Measurements from ENCODE around the gene DDX3X.
"Not testable (repeated sequence)": the region's sequence is repeated elsewhere in the genome, so short reads cannot be mapped to it uniquely, and the experiment has no call there.

Gene DDX3X
- 694 to 1,126 reads per million in 2 donors for total RNA-seq

DNA sequence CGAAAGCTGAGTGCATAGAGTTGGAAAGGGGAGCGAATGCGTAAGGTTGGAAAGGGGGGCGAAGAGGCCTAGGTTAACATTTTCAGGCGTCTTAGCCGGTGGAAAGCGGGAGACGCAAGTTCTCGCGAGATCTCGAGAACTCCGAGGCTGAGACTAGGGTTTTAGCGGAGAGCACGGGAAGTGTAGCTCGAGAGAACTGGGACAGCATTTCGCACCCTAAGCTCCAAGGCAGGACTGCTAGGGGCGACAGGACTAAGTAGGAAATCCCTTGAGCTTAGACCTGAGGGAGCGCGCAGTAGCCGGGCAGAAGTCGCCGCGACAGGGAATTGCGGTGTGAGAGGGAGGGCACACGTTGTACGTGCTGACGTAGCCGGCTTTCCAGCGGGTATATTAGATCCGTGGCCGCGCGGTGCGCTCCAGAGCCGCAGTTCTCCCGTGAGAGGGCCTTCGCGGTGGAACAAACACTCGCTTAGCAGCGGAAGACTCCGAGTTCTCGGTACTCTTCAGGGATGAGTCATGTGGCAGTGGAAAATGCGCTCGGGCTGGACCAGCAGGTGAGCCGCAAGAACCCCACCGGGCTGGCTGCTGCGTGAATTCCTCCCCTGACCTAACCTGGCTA is at the start of gene DDX3X:
Gene DDX3X (plus strand): TSS at position 419 of the 619 bp plus-strand sequence. CDS start 91 bp downstream, at position 510.
- DNase-seq, result peak; percentile 70

DNA sequence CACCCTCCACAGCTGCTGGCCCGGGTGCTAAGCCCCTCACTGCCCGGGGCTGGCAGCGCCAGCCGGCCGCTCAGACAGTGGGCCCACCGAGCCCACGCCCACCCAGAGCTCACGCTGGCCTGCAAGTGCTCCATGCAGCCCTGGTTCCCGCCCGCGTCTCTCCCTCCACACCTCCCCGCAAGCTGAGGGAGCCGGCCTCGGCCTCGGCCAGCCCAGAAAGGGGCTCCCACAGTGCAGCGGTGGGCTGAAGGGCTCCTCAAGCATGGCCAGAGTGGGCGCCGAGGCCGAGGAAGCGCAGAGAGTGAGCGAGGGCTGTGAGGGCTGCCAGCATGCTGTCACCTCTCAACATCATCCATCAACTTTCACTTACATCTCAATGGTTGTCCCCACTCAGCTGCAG is 48.0 kb upstream of the DDX3X start:
- DNase-seq, result not testable (repeated sequence)

DNA sequence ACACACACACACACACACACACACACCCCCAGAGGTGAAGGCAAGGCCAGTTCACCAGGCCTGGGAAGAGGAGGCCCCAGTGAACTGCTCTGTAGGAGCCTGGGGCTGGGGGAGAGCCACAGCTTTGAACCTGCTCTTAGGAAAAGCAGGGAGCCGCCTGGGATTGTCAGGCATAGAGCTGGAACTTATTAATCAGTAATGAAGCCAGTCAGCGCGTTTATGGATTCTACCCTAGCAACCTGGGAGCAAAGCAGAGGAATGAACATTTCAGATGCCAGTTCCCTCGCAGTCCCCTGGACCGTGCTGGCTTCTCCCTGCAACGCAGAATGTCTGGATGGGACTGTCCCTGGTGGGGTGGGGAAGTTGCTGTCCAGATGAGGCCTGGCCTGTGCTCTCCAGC is 45.3 kb upstream of the DDX3X start:
- DNase-seq, result no peak

DNA sequence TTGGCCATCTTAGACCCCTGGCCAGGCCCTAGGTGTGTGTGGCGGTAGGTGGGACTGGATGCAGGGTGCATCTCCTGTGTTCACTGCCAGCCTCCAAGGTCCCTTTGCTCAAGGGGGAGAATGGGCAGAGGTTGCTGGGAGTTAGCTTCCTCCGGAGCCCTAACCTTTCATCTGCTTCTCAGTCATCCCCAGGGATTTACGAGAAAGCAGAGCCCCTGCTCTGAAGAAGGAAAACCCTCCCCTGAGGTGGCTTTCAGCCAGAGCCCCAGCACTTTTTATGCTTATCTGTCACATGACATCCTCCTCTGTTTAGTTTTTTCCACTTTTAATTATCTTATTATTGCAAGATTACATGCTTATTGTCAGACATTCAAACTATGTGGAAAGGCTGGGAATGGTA is 44.9 kb upstream of the DDX3X start:
- DNase-seq, result no peak

DNA sequence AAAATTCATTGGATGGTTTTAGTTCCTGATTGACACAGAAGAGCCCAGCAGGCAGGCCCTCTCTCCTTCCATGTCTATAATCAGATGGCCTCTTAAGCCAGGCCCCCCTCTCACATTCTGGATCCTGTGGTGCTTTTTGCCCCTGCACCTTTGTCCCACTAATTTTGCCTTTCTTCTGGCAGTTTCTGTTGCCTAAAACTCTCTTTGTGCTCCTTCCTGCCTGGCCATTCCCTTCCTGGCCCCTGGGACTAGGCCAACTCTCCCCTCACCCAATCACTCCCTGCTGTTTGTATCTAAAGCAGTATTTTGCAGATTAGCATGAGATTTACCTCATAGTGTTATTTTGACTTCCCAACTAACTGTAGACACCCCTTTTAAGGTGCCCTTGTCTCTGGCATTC is 42.7 kb upstream of the DDX3X start:
- DNase-seq, result no peak

DNA sequence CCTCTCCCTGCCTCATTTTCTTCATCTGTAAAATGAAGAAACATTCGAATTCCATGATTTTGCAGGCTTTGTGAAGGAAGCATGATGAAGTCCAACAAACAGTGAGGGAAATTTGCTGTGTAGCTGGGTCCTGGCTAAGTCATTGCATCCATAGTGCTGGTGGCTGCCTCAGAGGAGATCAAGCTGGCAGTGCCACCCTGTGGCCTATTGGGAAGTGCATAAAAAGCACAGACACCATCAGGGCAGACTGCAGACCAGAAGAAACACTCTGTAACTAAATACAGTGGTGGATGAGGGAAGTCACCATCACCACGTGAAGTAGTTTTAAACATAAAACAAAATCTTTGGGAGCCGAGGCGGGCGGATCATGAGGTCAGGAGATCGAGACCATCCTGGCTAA is 40.7 kb upstream of the DDX3X start:
- no peak for DNase-seq

DNA sequence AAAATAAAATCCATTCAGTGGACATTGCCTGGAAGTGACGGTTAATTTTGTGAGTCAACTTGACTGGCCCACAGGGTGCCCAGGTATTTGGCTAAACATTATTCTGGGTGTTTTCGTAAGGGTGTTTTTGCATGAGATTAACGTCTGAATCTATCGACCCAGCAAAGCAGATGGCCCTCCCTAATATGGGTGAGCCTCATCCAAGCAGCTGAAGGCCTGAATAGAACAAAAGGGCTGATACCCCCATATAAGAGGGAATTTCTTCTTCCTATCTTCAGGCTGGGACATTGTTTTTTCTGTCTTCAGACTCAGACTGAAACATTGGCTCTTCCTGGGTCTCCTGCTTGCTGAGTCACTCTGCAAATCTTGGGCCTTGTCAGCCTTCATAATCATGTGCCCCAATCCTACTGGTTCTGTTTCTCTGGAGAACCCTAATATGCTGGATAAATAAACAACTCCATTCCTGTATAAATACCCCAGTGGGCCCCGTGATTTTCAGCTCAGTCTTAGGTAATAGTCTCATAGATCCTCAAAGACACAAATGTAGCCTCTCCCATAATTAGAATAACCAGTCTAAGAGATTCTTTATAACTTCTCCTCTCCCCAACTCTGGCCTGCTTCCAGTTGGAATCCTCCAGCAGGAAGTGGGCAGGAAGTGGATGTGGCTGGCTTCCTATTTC is 33.1 kb upstream of the DDX3X start:
- DNase-seq, result no peak

DNA sequence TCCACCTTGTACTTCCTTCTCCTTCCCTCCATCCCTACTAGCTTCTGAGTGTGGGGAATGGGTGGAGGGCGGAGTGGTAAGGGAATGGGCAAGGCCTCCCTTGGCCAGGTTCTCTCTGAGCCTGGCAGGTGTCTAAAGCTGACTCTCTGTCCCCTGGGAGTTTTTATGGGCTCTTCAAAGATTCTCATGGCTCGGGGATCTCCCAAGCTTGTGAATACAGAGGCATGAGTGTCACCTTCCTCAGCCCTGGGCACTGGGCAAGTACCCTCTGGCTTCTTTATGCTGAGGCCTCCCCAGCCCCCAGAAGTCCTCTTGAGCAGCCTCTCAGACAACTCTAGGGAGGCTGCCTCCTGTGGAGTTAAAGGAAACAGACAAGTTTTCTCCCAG is 32.5 kb upstream of the DDX3X start:
- no peak for DNase-seq

DNA sequence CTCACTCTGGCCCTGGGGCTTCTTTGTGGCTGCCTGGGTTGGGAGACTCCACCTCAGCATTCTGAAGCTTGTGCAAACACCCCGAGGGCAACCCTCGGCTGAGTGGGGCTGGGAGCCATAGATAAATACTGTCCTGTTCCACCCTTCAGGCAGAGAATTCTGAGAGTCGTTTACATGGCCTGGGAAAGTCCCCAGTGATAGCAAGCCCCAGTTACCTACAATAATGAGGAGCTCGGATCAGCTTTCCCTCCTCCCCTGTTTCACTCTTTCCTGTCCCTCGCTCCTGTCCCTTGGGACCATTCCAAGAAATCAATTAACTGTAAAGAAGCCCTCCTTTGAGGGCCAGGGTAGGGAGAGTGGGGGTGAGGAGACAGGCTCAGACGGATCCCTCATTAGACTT is 31.6 kb upstream of the DDX3X start:
- no peak for DNase-seq

DNA sequence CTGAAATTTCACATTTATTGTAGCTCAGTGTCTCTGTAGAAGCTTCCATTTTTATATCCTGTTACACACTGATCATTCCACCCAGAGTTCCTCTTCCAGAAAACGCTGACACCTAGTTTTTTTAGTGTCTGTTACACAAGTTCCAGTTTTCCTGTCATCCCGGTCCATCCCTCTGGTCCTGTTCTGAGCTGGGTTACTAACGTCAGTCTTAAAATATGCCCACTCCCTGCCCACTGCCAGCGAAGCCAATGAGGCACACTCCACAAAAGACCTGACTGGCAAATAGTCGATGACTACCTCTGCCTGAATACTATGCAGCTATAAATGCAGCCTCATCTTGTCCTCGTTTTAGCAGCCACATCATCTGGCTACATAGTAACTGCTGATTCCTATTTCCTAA is 30.9 kb upstream of the DDX3X start:
- DNase-seq, result no peak

DNA sequence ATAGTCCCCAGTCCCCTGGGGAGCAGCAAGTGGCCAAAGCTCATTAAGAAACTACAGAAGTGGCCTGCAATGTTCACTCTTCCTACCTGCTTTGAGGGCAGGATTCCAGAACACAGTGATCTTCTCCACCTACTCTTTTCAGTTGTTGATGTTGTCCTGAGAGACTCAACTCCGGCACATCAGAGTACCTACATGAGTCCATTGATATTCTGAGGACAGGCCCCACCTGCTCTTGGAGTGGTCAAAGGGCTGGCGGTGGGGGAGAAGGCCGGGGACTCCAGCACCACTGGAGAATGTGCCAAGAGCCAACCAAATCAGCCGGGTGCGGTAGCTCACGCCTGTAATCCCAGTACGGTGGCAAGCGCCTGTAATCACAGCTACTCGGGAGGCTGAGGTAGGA is 29.8 kb upstream of the DDX3X start:
- no peak for DNase-seq

DNA sequence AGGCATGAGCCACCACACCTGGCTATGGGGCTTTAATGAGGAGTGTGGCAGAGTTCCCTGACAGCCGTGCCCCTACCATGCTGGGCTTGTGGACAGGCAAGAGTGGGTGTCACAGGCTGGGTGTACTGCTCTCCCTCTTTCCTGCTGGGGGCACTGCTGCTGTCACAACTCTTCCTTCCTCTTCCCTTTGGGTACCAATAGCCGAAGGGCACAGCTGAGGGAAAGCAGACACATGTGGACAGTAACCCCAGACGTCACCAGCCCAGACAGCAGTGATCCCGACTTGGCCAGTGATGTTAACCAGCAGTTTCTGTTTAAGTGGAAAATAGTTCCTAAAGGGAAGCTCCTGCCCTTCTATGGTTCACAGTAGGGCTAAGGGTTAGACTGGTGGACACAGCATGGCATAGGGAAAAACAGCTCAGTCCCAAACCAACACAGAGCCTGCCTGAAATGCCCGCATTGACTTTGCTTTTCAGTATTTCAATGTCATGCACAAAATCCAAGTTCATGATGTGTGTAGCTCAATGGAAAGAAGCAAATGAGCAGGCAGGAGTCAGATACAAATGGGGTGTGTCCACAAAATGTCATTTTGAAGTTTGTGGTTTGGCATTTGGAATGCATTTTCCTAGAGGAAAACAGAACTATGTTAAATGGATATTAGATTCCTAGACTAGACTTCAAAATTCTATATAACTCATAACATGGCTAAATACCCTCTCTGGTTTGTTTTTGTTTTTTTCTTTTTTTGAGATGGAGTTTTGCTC is 24.9 kb upstream of the DDX3X start:
- no peak for DNase-seq

DNA sequence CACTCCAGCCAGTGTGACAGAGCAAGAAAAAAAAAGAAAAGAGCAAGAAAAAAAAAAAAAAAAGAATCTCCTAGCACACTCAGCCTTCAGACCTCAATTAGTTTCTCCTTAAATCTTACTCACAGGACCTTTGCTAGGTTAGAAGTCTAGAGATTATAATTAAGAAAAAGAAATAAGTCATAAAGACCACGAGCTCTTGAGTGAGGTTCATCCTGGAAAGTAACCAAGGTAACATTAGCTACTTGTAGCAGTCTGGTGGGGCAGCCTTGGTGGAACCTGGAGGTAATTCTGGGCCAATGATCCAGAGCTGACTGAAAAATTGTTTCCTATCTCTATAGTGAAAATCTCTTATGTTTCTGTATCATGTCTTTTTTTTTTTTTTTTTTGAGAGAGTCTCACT is 21.2 kb upstream of the DDX3X start:
- DNase-seq, result no peak

DNA sequence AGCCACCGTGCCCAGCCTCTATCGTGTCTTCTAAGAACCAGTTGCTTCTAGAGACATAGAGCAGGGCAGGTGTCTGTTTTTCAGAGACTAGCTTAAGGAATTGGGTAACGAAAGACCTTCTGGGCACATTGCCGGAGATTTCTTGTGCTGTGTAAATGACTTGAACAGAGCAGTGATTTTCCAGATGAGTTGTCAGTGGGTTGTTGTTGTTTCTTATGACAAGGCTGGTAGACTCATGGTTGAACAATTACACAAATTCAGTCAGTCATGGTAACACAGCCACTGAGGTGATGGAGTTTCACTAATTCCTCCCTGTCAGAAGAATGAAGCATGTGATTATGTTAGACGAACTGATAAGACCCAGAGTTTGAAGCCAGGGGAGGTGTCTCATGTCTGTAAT is 20.5 kb upstream of the DDX3X start:
- no peak for DNase-seq

DNA sequence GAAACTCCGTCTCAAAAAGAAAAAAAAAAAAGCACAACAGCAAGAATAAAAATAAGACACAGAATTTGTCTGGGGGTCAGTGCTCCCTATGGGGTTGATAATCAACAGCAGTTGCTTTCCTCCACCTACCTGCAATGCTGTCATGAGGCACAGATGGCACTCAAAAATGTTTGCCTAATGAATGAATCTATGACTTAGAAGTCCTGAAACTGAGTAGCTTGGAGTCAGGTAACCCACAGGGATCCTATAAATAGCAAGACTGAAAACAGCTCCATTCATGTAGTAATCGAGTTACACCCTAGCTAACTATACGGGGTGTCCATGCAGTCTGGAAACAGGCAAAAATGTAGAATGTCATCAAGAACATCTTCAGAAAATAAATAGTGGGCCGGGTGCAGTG is 19.8 kb upstream of the DDX3X start:
- no peak for DNase-seq

DNA sequence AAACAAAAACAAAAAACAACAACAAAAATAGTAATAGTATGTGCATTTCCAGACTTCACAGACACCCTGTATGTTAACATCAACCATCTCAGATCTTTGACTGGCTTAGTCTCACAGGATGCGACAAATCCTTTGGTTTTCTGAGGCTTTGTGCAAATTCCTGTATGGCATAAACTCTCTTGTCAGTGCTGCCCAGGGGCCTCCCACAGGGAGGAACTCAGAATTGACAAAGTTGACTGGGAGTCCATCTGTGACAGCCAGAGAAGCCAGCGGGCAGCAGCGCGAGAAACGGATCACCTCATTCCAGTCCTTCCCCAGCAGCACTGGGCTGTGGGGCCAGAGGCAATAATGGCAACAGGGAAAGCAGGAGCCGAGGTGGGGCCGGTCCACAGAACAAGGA is 19.1 kb upstream of the DDX3X start:
- no peak for DNase-seq

DNA sequence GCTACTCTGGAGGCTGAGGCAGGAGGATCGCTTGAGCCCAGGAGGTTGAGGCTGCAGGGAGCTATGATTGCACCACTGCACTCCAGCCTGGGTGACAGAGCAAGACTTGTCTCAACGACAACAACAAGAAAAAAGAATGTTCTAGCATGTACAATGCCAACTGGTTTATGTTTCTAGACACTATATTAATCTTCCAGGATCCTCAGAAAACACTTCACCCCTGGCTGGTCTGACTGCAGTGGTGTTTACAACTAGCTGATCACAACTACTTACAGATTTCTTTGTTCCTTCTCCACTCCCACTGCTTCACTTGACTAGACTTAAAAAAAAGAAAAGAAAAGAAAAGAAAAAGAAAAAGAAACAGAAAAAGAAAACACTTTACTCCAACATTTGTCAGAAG is 17.7 kb upstream of the DDX3X start:
- DNase-seq, result not testable (repeated sequence)

DNA sequence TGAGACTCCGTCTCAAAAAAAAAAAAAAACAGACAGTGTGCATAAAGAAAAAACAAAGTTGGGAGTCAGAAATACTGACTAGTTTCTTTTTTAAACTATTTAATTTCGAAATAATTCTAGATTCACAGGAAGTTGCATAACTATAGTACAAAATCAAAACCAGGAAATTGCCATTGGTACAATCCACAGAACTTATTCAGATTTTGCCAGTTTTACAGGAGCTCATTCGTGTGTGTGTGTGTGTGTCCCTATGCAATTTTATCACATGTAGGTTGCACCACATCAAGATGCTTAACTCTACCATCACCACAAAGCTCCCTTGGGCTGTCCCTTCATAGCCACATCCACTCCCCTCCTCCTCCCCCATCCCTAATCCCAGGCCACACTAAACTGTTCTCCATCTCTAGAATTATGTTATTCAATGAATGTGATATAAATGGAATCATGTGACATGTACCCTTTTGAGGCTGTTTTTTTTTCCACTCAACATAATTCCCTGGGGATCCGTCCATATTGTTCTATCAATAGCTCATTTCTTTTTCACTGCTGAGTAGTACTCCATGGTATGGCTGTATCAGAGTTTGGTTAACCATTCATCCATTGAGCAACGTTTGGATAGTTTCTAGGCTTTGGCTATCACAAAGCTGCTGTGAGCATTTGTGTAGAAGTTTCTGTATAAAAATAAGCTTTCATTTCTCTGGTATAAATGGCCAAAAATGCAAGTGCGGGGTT is 16.3 kb upstream of the DDX3X start:
- DNase-seq, result no peak

DNA sequence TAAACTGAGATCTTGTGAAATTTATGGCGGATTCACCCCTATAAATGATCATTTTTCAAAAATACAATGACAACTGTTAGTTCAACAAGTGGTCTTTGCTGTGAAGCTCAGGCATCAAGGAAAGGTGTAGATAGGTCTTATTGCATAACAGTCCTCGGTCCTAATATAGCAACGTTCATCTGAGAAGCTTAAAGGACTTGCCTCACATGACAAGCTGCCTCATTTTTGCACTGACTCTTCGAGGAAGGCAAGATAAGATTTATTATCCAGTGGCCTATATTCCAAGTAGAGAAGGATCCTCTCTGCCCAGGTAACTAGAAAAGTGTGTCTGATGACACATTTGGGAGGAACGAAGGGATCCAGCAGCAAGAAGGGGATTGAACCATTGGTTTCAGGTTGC is 13.6 kb upstream of the DDX3X start:
- no peak for DNase-seq

DNA sequence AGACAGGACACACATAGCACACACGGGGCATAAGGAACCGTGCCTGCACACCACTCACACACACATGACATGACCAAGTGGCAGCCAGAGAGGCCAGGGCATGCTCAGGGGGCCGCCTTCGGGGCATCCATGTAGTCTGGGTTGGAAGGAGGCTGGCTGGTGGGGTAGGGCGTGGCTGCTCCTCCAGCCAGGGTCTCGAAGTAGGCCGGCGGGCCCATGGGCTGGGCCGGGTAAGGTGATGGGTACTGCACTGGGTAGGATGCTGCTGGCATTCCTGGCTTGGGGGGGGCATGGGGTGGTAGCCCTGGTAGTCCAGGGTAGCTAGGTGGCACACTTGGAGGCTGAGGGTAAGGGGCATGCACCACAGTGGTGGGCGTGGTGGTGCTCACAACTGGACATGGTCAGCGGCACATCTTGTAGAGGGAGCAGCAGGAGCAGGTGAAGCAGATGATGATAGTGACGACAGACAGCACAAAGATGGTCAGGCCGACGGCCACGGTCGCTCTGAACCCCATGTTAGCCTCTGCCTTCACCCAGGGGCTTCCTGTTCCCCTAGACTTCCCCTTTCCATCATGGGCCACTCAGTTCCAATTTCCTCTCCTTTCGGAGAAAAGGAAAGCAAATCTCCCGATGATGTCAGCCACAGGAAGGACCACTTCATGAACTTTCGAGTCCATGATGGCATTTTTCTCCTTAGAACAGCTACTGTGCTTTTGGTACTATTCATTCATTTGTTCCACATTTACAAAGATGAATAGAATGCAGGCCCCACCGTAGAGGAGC is 10.9 kb upstream of the DDX3X start:
- DNase-seq, result no peak

DNA sequence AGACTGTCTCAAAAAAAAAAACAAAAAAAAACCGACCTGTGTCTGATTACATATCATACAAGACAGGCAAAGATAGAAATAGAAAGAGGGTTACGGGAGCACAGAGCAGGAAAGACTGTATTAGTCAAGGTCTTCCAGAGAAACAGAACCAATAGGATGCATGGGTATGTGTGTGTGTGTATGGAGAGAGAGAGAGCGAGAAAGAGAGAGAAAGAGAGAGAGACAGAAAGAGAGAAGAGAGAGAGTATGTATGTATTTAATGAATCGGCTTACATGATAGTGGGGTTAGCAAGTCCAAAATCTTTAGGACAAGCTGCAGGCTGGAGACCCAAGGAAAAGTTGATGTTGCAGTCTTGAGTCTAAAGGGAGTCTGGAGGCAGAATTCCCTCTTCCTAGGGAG is 7.5 kb upstream of the DDX3X start:
- DNase-seq, result no peak

DNA sequence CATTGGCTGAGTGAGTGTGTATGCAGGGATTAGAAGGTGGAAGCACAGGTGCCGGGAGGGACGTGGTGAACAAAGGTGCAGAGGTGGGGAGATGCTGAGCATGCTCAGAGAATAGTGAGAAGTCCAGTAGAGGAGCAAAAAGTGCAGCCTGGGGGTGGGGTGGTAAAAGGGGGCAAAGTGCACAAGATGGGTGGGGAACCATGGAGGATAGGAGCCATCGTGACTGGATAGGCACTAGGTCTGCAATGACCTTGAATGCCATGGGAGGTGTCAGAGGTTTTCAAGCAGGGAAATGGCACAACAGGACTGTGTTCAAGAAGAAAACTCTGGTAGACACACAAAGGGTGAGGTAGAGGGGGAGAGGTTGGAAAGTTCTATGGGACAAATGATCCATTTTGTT is 6.6 kb upstream of the DDX3X start:
- no peak for DNase-seq

DNA sequence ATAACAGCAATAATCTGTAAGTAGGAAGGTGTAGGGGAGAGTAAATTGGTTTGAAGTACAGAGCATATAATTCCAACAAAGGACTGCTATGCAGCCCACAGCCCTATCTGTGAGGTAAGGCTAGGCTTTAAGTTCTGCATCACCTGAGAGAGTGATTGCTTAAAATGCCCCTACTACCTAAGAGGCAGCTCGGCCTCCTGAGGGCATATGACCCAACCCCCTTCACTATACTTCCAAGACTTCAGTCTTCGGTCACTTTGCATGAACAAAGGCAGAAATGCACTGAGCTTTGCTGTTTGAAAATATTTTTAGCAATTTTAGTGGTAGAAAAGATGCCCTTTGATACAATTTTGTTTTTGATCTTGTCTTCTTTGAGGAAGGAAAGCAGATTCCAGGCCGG is 4.9 kb upstream of the DDX3X start:
- DNase-seq, result no peak

Data from activated gamma-delta T cell (primary cell).